Measurements from ENCODE around the gene SHROOM2. TPM values are rescaled to one million over a fixed set of nuclear protein-coding genes. Genes with fewer than 3 reads are reported as not detected.

Gene SHROOM2
- total and polyA plus RNA-seq, 8 donors = 5.6 to 15.0 (median 13.7) TPM

DNA sequence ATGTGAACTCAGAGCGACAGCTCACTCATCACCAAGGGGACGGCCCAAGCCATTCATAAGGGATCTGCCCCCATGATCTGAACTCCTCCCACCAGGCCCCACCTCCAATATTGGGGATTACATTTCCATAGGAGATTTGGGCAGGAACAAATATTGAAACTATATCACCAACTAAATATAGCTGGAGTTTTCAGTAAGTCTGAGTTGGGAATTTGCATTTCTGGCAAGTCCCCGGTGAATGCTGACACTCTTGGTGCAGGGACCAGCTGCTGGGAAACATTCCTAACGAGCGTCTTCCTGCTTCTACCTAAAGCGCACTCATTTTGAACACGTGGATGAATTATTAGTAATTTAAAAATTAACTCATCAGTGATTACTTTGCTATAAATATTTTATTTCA lies 194.2 kb downstream of the SHROOM2 start:
- intact Hi-C loops (cut with DNase I) = no loop called here
- ATAC-seq = no peak
- Histone ChIP-seq H3K27ac (peak overlapping the region in 1 of 2 donors; percentile 89), H3K4me1 (no peaks in the 10 kb centered on the region), H3K36me3 (no peaks in the 10 kb centered on the region), H3K4me3 (no peak overlapping the region), H3K27me3 (no peaks in the 10 kb centered on the region), H3K9me3 (no peaks in the 10 kb centered on the region)
- TF ChIP-seq, protein P1, sequence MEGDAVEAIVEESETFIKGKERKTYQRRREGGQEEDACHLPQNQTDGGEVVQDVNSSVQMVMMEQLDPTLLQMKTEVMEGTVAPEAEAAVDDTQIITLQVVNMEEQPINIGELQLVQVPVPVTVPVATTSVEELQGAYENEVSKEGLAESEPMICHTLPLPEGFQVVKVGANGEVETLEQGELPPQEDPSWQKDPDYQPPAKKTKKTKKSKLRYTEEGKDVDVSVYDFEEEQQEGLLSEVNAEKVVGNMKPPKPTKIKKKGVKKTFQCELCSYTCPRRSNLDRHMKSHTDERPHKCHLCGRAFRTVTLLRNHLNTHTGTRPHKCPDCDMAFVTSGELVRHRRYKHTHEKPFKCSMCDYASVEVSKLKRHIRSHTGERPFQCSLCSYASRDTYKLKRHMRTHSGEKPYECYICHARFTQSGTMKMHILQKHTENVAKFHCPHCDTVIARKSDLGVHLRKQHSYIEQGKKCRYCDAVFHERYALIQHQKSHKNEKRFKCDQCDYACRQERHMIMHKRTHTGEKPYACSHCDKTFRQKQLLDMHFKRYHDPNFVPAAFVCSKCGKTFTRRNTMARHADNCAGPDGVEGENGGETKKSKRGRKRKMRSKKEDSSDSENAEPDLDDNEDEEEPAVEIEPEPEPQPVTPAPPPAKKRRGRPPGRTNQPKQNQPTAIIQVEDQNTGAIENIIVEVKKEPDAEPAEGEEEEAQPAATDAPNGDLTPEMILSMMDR (IDR thresholded peaks at IDR 0.05) = no peak
- no peak for DNase-seq

DNA sequence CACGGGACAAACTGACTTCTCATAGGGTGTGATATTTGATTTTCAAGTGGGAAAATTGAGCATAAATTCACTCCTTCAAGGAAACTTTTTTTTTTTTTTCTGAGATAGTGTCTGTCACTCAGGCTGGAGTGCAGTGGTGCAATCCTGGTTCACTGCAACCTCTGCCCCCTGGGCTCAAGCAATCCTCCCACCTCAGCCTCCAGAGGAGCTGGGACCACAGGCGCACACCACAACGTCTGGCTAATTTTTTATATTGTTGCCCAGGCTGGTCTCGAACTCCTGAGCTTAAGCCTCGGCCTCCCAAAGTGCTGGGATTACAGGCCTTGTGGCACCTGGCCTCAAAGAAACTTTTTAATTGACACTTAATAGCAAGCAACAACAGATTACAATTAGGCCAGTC lies 194.7 kb downstream of the SHROOM2 start:
- no peaks in the 10 kb centered on the region for H3K27me3 ChIP-seq
- peak overlapping the region; percentile 26 to 89 for H3K27ac ChIP-seq
- DNase-seq (no peak), ATAC-seq (no peak)
- H3K4me3 ChIP-seq = no peak overlapping the region
- H3K9me3 ChIP-seq = no peaks in the 10 kb centered on the region
- TF ChIP-seq, protein P1 (IDR thresholded peaks at IDR 0.05) = no peak
- no peaks in the 10 kb centered on the region for H3K4me1 ChIP-seq
- intact Hi-C loops (cut with DNase I) = no loop called here
- no peaks in the 10 kb centered on the region for H3K36me3 ChIP-seq

DNA sequence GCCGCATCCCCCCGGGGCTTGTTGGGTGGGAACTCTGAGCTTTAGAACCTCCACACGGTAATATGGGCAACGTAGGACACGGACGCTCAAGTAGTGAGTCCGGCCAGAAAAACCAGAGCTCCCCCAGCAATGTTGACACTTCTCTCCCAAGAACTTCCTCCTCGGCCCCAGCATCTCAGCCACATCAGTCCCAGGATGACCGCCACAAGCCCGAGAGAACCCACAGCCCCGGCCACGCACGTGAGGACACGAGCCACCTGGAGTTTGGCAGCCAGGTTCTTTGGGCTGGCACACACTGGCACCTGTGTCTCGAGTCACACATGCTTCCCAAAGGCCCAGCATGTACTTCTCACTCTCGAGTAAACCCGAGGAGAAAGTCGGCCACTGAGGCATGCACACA lies 197.2 kb downstream of the SHROOM2 start:
- intact Hi-C loops (cut with DNase I) = no loop called here
- H3K36me3 ChIP-seq = no peaks in the 10 kb centered on the region
- peak overlapping the region in 1 of 2 donors; percentile 48 for H3K27ac ChIP-seq
- H3K4me1 ChIP-seq = no peaks in the 10 kb centered on the region
- TF ChIP-seq, protein P1 (IDR thresholded peaks at IDR 0.05) = no peak
- no peaks in the 10 kb centered on the region for H3K9me3 ChIP-seq
- H3K4me3 ChIP-seq = no peak overlapping the region
- DNase-seq (no peak), ATAC-seq (no peak)
- no peaks in the 10 kb centered on the region for H3K27me3 ChIP-seq

DNA sequence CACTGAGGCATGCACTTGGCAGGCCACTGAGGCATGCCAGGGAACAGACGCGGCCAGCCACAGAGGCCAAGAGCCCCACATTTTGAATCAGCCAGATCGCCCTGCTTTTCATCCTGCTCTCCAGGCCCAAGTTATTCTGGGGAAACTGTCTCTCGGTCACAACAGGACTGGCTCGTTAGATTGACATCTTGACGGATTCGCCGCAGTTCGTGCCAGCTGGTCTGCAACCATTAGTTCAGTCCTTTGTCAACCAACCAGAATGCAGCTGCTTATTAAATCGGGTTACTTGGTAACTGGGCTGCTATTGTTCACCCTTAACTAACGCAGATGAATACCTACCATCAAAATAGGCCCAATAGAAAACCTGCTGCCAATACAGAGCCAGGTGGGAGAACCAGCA lies 197.6 kb downstream of the SHROOM2 start:
- TF ChIP-seq, protein P1 (IDR thresholded peaks at IDR 0.05) = no peak
- Histone ChIP-seq H3K27me3 (no peaks in the 10 kb centered on the region), H3K4me1 (no peaks in the 10 kb centered on the region), H3K36me3 (no peaks in the 10 kb centered on the region), H3K27ac (no peak overlapping the region), H3K4me3 (no peak overlapping the region), H3K9me3 (no peaks in the 10 kb centered on the region)
- intact Hi-C loops (cut with DNase I) = no loop called here
- no peak for DNase-seq
- ATAC-seq = no peak

DNA sequence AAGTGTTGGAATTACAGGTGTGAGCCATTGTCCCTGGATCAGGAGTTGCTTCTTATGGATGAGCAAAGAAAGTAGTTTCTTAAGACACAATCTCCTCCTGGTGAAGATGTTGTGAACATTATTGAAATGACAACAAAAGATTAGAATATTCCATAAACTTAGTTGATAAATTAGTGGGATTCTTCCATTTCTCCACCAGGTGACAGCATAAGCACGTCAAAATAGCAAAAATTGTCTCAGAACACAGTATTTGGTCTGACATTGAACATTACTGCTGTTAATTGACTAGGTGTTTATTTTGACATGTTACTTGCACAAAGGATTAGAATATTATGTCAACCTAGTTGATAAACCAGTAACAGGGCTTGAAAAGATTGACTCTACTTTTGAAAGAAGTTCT lies 202.5 kb downstream of the SHROOM2 start:
- H3K27me3 ChIP-seq = no peaks in the 10 kb centered on the region
- no peaks in the 10 kb centered on the region for H3K9me3 ChIP-seq
- TF ChIP-seq, protein P1 (IDR thresholded peaks at IDR 0.05) = peak in 1 of 2 donors; percentile 21
- DNase-seq (no peak), ATAC-seq (no peak)
- H3K4me3 ChIP-seq = no peak overlapping the region
- no peaks in the 10 kb centered on the region for H3K4me1 ChIP-seq
- intact Hi-C loops (cut with DNase I) = no loop called here
- H3K36me3 ChIP-seq = no peaks in the 10 kb centered on the region
- no peak overlapping the region for H3K27ac ChIP-seq
